Measurements from ENCODE around the gene HGFAC.

DNA sequence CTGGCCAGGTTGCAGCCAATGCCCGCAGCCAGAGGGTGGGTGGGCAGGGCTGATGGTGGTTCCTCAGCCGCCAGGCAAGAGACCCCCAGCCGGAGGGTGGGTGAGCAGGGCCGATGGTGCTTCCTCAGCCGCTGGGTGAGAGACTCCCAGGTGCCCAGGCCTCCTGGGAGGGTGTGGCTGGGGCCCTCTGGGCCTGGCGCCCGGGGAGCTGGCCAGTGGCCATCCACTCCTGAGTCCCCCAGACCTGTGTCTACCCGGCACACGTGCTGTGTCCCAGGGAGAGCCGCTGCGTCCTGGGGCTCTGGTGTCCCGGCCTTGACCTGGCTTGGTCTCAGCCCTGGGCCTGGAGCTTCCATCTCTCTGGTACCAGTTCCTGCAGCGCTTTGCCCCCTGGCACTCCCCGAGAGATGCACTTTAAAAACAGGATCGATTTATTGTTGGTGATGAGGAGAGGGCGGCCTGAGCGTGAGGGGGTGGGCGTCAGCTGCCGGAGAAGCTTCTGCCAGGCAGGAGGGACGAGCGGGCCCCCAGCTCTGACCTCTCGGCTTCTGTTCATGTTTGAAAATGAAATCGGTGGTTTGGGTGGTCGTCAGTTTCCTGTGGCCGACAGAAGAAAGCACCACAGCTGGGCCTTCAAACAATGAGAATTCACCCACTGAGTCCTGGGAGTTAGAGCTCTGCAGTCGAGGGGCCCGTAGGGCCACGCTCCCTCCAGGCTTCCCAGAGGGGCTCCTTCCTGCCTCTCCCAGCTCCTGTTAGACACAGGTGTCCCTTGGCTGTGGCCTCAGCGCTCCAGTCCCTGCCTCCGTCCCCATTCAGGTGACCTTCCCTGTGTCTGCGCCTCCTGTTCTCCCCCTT, 27.8 kb downstream of the HGFAC start:
- TF ChIP-seq, protein P1, sequence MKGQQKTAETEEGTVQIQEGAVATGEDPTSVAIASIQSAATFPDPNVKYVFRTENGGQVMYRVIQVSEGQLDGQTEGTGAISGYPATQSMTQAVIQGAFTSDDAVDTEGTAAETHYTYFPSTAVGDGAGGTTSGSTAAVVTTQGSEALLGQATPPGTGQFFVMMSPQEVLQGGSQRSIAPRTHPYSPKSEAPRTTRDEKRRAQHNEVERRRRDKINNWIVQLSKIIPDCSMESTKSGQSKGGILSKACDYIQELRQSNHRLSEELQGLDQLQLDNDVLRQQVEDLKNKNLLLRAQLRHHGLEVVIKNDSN (IDR thresholded peaks at IDR 0.05) = no peak
- no peak for TF ChIP-seq RAD21 (IDR thresholded peaks at IDR 0.05; ENCODE audit: low read depth)
